K562 (cell line): ENCODE data around the gene EPB41L3. TPM values are rescaled to one million over a fixed set of nuclear protein-coding genes. Genes with fewer than 3 reads are reported as not detected.

Experiments
- ATAC-seq: fragments of 200-7000 bp; cut with Tn5 transposase; 3 replicates; pipeline ENCODE4 v1.9.1; 2020; ENCODE audit warnings: moderate library complexity
- BruUV-seq: library from RNA; stranded (reverse); fragments of 400-500 nt; replicated peaks from 2 replicates; lab custom pipeline; 2021; lab: Mats Ljungman, UMichigan
- CTCF ChIA-PET: fragments of 300-600 bp; formaldehyde crosslinking; extraction: SDS; loops from one replicate; lab custom pipeline; 2021; ENCODE audit warnings: low intra/inter-chr PET ratio; lab: Yijun Ruan, JAX
- POLR2A ChIA-PET: fragments of 300-600, 350-650 bp; sonication (Branson Sonifier 250); formaldehyde crosslinking; extraction: SDS; loops from one replicate; lab custom pipeline; 2021; ENCODE audit warnings: antibody characterized with exemption, inconsistent platforms; lab: Yijun Ruan, JAX
- DNase-seq, 4 experiments: peaks; one replicate each; pipeline versions ENCODE4 v3.0.0 to v3.0.0-alpha.2; 2011 to 2018; ENCODE audit warnings: low spot score in 3 of 4, mixed read lengths in 3 of 4; ENCODE audit errors: extremely low read depth in 1 of 4
- FAIRE-seq: peaks from 2 replicates; lab custom pipeline; 2011; peaks lifted over from hg19 to GRCh38; lab: Jason Lieb, UNC
- H2AFZ ChIP-seq: 2 replicates; pipeline ENCODE4 v1.6.0; 2011; ENCODE audit warnings: low read depth, low read length, control low read depth, inconsistent platforms
- H3K27ac ChIP-seq: fragments of 200-600 bp; 3 replicates; pipeline ENCODE4 v1.8.0; 2011; ENCODE audit warnings: low read depth, mild to moderate bottlenecking, control low read depth, inconsistent platforms, low read length, moderate library complexity, mixed read lengths; ENCODE audit errors: extremely low read depth
- H3K27me3 ChIP-seq, 2 experiments: fragments of 300-600 bp in 1 of 2; 2 replicates in 1 of 2; 3 replicates in 1 of 2; pipeline versions ENCODE4 v1.6.0 to v1.8.0; 2011; ENCODE audit warnings: inconsistent platforms in 2 of 2, low read length in 2 of 2, mild to moderate bottlenecking in 1 of 2, mixed read lengths in 1 of 2, moderate library complexity in 1 of 2; ENCODE audit not compliant: control insufficient read depth in 2 of 2, insufficient read depth in 2 of 2
- H3K36me3 ChIP-seq: fragments of 300-600 bp; 3 replicates; pipeline ENCODE4 v1.8.0; 2011; ENCODE audit warnings: mild to moderate bottlenecking, low read length, inconsistent platforms; ENCODE audit not compliant: control insufficient read depth, insufficient read depth
- H3K4me1 ChIP-seq, 2 experiments: fragments of 200-600 bp in 1 of 2; replicated peaks in 1 of 2; 2 replicates in 1 of 2; 3 replicates in 1 of 2; pipeline versions ENCODE4 v1.5.1 to v1.8.0; 2011; ENCODE audit warnings: inconsistent platforms in 2 of 2, low read length in 2 of 2, mild to moderate bottlenecking in 1 of 2, mixed read lengths in 1 of 2, moderate library complexity in 1 of 2; ENCODE audit not compliant: control insufficient read depth in 2 of 2, insufficient read depth in 2 of 2
- H3K4me2 ChIP-seq: 2 replicates; pipeline ENCODE4 v1.6.1; 2011; ENCODE audit warnings: low read length, control low read depth, inconsistent platforms, mixed read lengths; ENCODE audit not compliant: insufficient read depth
- H3K4me3 ChIP-seq: fragments of 200-600 bp; sonication (generic), shearing (Covaris generic); 2 replicates; pipeline ENCODE4 v1.5.1; 2016; ENCODE audit warnings: control low read depth, inconsistent platforms
- H3K79me2 ChIP-seq: fragments of 200-600 bp; 3 replicates; pipeline ENCODE4 v1.8.0; 2011; ENCODE audit warnings: low read length, inconsistent platforms; ENCODE audit not compliant: control insufficient read depth, insufficient read depth
- H3K9ac ChIP-seq, 2 experiments: 2 replicates each; pipeline versions ENCODE4 v1.6.0 to v1.6.1; 2011; ENCODE audit warnings: low read depth in 2 of 2, low read length in 2 of 2, control low read depth in 1 of 2, inconsistent platforms in 1 of 2, mild to moderate bottlenecking in 1 of 2, mixed read lengths in 1 of 2; ENCODE audit not compliant: insufficient read depth in 1 of 2
- H3K9me1 ChIP-seq: one replicate; pipeline ENCODE4 v1.6.0; 2011; ENCODE audit warnings: inconsistent platforms, mild to moderate bottlenecking, low read length, moderate library complexity; ENCODE audit not compliant: control insufficient read depth, insufficient read depth
- H3K9me3 ChIP-seq: replicated peaks from 2 replicates; pipeline ENCODE4 v1.5.1; 2011; ENCODE audit warnings: low read depth, low read length, inconsistent platforms; ENCODE audit not compliant: control insufficient read depth, insufficient read depth
- H4K20me1 ChIP-seq: replicated peaks from 2 replicates; pipeline ENCODE4 v1.6.1; 2011; ENCODE audit warnings: low read length, inconsistent platforms, mixed read lengths; ENCODE audit not compliant: control insufficient read depth, insufficient read depth
- CBX1 ChIP-seq: sonication (generic); IDR thresholded peaks from 2 replicates; pipeline ENCODE4 v1.6.1; 2016; ENCODE audit warnings: antibody characterized with exemption, low read depth, mild to moderate bottlenecking
- ETV1 ChIP-seq: fragments of 450-650 bp; conservative IDR thresholded peaks from 2 replicates; pipeline ENCODE4 v1.6.1; 2016; ENCODE audit warnings: missing genetic modification characterization, control low read depth, low read depth, missing compliant biosample characterization
- ETV6 ChIP-seq, 3 experiments: fragments of 150-350 bp in 1 of 3; sonication (generic) in 1 of 3; formaldehyde crosslinking in 1 of 3; IDR thresholded peaks; 2 replicates each; pipeline versions ENCODE4 v1.6.1 to v1.8.0; 2014 to 2022; ENCODE audit warnings: borderline replicate concordance in 2 of 3, low read depth in 2 of 3, antibody characterized with exemption in 1 of 3, low read length in 1 of 3, mild to moderate bottlenecking in 1 of 3, missing genetic modification reagents in 1 of 3
- GABPB1 ChIP-seq: sonication (generic); formaldehyde crosslinking; IDR thresholded peaks from 2 replicates; pipeline ENCODE4 v1.8.0; 2022; ENCODE audit warnings: mild to moderate bottlenecking, missing genetic modification reagents
- HDAC1 ChIP-seq, 2 experiments: fragments of 450-650 bp; IDR thresholded peaks; 2 replicates each; pipeline ENCODE4 v1.6.1; 2016 to 2017; ENCODE audit warnings: inconsistent platforms in 1 of 2, mild to moderate bottlenecking in 1 of 2, moderate library complexity in 1 of 2
- HIVEP1 ChIP-seq: fragments of 250-450 bp; sonication (Bioruptor Pico); IDR thresholded peaks from 2 replicates; pipeline ENCODE4 v1.4.0; 2020; ENCODE audit warnings: mild to moderate bottlenecking
- SMARCA5 ChIP-seq: fragments of 450-650 bp; IDR thresholded peaks from 2 replicates; pipeline ENCODE4 v1.6.1; 2016
- SNRNP70 ChIP-seq: fragments of 200-400 bp; formaldehyde crosslinking; optimal IDR thresholded peaks from 2 replicates; pipeline ENCODE3; 2017; ENCODE audit warnings: low read depth, low read length
- WGBS: fragments of 100-300 bp; shearing (Covaris generic); methylation state at CpG from one replicate; pipeline ENCODE4 v1.1.6; 2016; ENCODE audit warnings: low coverage, mixed read lengths; ENCODE audit not compliant: insufficient coverage; ENCODE audit errors: missing lambda C conversion rate; 5-methylcytosine and 5-hydroxymethylcytosine counted together
- in situ Hi-C: fragments of 300-500 bp; cut with MboI; formaldehyde crosslinking; loops from 4 replicates; pipeline ENCODE4 v1.15.0; 2018; ENCODE audit warnings: inconsistent platforms, mixed read lengths
- intact Hi-C: fragments of 100-400 bp; cut with micrococcal nuclease; formaldehyde crosslinking; loops from 2 replicates; pipeline ENCODE4 v1.14.2; 2022
- polyA plus RNA-seq, 8 experiments: library from polyadenylated mRNA; depleted of rRNA in 4 of 8; stranded (reverse) in 5 of 8; unstranded in 3 of 8; fragments of >200 nt; fragmentation: Nextera tagmentation in 2 of 8; fragmentation: Illumina TruSeq in 1 of 8; extraction: Ambion mirVana in 2 of 8; extraction: Trizol in 1 of 8; gene quantifications; 2 replicates each; pipeline versions ENCODE4 v1.2.1 to v1.2.3, GENCODE V29; 2011 to 2014; ENCODE audit warnings: inconsistent platforms in 1 of 8, missing spikeins in 1 of 8
- total RNA-seq, 7 experiments: library from RNA; depleted of rRNA in 6 of 7; stranded (reverse); fragments of >200 nt in 6 of 7; fragmentation: Illumina TruSeq in 2 of 7; extraction: Trizol in 2 of 7; gene quantifications; 2 replicates each; pipeline versions ENCODE4 v1.2.1 to v1.2.3, GENCODE V29; 2011 to 2021; ENCODE audit warnings: low replicate concordance in 1 of 7
- TF ChIP-seq, protein P1 (sequence below): fragments of 450-650 bp; formaldehyde crosslinking; IDR thresholded peaks from 2 replicates; pipeline ENCODE4 v1.4.0; 2020; ENCODE audit warnings: mild to moderate bottlenecking, moderate library complexity
- TF ChIP-seq, protein P2 (sequence below): fragments of 450-650 bp; conservative IDR thresholded peaks from 2 replicates; pipeline ENCODE4 v1.6.1; 2016; ENCODE audit warnings: missing genetic modification characterization, low read depth, mild to moderate bottlenecking, missing compliant biosample characterization, moderate library complexity
- TF ChIP-seq, protein P3 (sequence below): fragments of 150-350 bp; IDR thresholded peaks from 2 replicates; pipeline ENCODE4 v1.6.1; 2014; ENCODE audit warnings: low read depth, mild to moderate bottlenecking, low read length, borderline replicate concordance
- TF ChIP-seq, protein P4 (sequence below): IDR thresholded peaks from 3 replicates; pipeline ENCODE4 v1.6.1; 2011; ENCODE audit warnings: borderline replicate concordance, mild to moderate bottlenecking; ENCODE audit not compliant: insufficient read length, insufficient read depth

EPB41L3 gene
- total and polyA plus RNA-seq, 9 of the 15 experiments (the other 6 are each of a cell fraction or from before 2014, with no cell fraction given) = 0.44 to 0.49 TPM; not detected in 7

DNA sequence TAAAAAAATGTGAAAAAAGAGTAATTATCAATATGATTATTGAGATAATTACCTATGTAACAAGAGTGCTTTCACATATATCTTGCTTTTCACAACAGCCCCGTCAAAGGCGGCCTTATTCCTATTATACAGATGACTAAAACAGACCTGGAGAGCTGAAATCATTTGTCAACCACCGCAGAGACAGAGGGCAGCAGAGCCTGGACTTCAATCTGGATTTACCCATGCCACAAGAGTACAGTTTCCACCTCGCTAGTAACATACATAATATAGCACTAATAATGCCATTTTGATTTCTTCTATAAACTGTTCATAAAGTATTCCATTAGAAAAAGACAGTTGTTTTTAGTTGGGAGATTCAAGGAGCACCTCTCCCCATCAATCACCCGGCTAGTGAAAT, 121.8 kb downstream of the EPB41L3 start:
- intact Hi-C loops = no loop called here
- Histone ChIP-seq H3K4me2 (no peak overlapping the region), H2AFZ (no peak overlapping the region), H3K27me3 (no peaks in the 10 kb centered on the region), H3K36me3 (no peaks in the 10 kb centered on the region), H3K4me3 (no peak overlapping the region), H3K9me3 (no peaks in the 10 kb centered on the region), H3K79me2 (no peaks in the 10 kb centered on the region), H3K27ac (no peak overlapping the region), H3K4me1 (no peaks in the 10 kb centered on the region), H4K20me1 (no peaks in the 10 kb centered on the region), H3K9ac (no peak overlapping the region), H3K9me1 (no peaks in the 10 kb centered on the region)
- 0% methylated on average over 5 of the region's 5 CpGs for WGBS
- no peak for FAIRE-seq
- in situ Hi-C loops = no loop called here
- CTCF ChIA-PET = no interaction called here
- POLR2A ChIA-PET = no interaction called here
- ATAC-seq = no peak
- DNase-seq = no peak
- no TSS peak for BruUV-seq
- TF ChIP-seq ETV1 (no peak), CBX1 (no peak), SMARCA5 (no peak), GABPB1 (CRISPR knock-in tag) (no peak), SNRNP70 (no peak), HIVEP1 (no peak), HDAC1 (IDR thresholded peaks at IDR 0.05) (no peak), ETV6 (IDR thresholded peaks at IDR 0.05; ENCODE audit: borderline replicate concordance in 1 of 2, low read depth in 2 of 2, low read length in 1 of 2) (no peak), ETV6 (CRISPR knock-in tag; IDR thresholded peaks at IDR 0.05; ENCODE audit: borderline replicate concordance) (no peak)
- TF ChIP-seq, protein P1, sequence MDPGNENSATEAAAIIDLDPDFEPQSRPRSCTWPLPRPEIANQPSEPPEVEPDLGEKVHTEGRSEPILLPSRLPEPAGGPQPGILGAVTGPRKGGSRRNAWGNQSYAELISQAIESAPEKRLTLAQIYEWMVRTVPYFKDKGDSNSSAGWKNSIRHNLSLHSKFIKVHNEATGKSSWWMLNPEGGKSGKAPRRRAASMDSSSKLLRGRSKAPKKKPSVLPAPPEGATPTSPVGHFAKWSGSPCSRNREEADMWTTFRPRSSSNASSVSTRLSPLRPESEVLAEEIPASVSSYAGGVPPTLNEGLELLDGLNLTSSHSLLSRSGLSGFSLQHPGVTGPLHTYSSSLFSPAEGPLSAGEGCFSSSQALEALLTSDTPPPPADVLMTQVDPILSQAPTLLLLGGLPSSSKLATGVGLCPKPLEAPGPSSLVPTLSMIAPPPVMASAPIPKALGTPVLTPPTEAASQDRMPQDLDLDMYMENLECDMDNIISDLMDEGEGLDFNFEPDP (CRISPR knock-in tag) = no peak
- TF ChIP-seq, protein P2, sequence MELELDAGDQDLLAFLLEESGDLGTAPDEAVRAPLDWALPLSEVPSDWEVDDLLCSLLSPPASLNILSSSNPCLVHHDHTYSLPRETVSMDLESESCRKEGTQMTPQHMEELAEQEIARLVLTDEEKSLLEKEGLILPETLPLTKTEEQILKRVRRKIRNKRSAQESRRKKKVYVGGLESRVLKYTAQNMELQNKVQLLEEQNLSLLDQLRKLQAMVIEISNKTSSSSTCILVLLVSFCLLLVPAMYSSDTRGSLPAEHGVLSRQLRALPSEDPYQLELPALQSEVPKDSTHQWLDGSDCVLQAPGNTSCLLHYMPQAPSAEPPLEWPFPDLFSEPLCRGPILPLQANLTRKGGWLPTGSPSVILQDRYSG (tag) = no peak
- TF ChIP-seq, protein P3, sequence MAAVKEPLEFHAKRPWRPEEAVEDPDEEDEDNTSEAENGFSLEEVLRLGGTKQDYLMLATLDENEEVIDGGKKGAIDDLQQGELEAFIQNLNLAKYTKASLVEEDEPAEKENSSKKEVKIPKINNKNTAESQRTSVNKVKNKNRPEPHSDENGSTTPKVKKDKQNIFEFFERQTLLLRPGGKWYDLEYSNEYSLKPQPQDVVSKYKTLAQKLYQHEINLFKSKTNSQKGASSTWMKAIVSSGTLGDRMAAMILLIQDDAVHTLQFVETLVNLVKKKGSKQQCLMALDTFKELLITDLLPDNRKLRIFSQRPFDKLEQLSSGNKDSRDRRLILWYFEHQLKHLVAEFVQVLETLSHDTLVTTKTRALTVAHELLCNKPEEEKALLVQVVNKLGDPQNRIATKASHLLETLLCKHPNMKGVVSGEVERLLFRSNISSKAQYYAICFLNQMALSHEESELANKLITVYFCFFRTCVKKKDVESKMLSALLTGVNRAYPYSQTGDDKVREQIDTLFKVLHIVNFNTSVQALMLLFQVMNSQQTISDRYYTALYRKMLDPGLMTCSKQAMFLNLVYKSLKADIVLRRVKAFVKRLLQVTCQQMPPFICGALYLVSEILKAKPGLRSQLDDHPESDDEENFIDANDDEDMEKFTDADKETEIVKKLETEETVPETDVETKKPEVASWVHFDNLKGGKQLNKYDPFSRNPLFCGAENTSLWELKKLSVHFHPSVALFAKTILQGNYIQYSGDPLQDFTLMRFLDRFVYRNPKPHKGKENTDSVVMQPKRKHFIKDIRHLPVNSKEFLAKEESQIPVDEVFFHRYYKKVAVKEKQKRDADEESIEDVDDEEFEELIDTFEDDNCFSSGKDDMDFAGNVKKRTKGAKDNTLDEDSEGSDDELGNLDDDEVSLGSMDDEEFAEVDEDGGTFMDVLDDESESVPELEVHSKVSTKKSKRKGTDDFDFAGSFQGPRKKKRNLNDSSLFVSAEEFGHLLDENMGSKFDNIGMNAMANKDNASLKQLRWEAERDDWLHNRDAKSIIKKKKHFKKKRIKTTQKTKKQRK = no peak
- TF ChIP-seq, protein P4, sequence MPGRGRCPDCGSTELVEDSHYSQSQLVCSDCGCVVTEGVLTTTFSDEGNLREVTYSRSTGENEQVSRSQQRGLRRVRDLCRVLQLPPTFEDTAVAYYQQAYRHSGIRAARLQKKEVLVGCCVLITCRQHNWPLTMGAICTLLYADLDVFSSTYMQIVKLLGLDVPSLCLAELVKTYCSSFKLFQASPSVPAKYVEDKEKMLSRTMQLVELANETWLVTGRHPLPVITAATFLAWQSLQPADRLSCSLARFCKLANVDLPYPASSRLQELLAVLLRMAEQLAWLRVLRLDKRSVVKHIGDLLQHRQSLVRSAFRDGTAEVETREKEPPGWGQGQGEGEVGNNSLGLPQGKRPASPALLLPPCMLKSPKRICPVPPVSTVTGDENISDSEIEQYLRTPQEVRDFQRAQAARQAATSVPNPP = no peak
